Effector memory CD4-positive, alpha-beta T cell (primary cell): ENCODE data around the gene PLA2G4C.

Experiments used
- DNase-seq, 3 donors: peaks; one replicate each; pipeline ENCODE4 v3.0.0-alpha.2; 2020
- H3K27ac ChIP-seq: 2 replicates; pipeline ENCODE4 v1.7.0; 2013; ENCODE audit warnings: mild to moderate bottlenecking, low read length, moderate library complexity; ENCODE audit not compliant: insufficient read depth, poor library complexity, severe bottlenecking
- H3K27me3 ChIP-seq: replicated peaks from 2 replicates; pipeline ENCODE4 v1.7.0; 2013; ENCODE audit warnings: mild to moderate bottlenecking, low read length; ENCODE audit not compliant: insufficient read depth, control insufficient read depth, poor library complexity, severe bottlenecking
- H3K36me3 ChIP-seq: 2 replicates; pipeline ENCODE4 v1.7.0; 2013; ENCODE audit warnings: mild to moderate bottlenecking, low read length, moderate library complexity; ENCODE audit not compliant: control insufficient read depth, insufficient read depth
- H3K4me1 ChIP-seq: 2 replicates; pipeline ENCODE4 v1.7.0; 2013; ENCODE audit warnings: low read length, mild to moderate bottlenecking; ENCODE audit not compliant: control insufficient read depth, insufficient read depth, poor library complexity, severe bottlenecking
- H3K4me3 ChIP-seq: 2 replicates; pipeline ENCODE4 v1.7.0; 2013; ENCODE audit warnings: low read length, low read depth, mild to moderate bottlenecking; ENCODE audit not compliant: insufficient read depth, poor library complexity, severe bottlenecking
- H3K9me3 ChIP-seq: 2 replicates; pipeline ENCODE4 v1.7.0; 2013; ENCODE audit warnings: mild to moderate bottlenecking, low read length, moderate library complexity; ENCODE audit not compliant: control insufficient read depth

PLA2G4C gene

DNA sequence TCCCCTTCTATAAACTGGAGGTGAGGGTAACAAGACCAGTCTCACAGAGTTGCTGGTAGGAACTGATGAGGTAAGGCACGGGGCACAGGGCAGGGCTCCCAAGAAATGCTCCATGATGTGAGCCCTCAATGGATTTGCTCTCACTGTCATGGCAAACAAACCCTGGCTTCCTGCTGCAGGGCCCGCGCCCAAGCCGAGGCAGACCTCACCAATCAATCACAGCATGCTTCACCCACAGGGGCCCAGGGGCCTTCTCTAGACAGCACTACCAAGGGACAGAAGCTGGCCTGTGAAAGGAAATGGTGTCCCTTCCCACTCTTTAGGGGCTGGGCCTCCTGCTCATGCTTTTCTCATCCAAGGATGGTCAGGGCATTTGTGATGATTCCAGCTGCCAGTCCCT is 25.9 kb upstream of the PLA2G4C start:
- Histone ChIP-seq H3K4me3 (no peak overlapping the region), H3K4me1 (no peaks in the 10 kb centered on the region), H3K9me3 (no peaks in the 10 kb centered on the region), H3K27ac (no peak overlapping the region), H3K27me3 (no peaks in the 10 kb centered on the region), H3K36me3 (peaks cover 14% of the 10 kb centered on the region)
- DNase-seq: no peak

GRCh38 chr19:48135411-48135810 is 24.8 kb upstream of the PLA2G4C start:
- DNase-seq: no peak
- H3K4me1 ChIP-seq: no peaks in the 10 kb centered on the region
- H3K27ac ChIP-seq: no peak overlapping the region
- H3K4me3 ChIP-seq: no peak overlapping the region
- H3K36me3 ChIP-seq: peaks cover 19% of the 10 kb centered on the region
- H3K9me3 ChIP-seq: no peaks in the 10 kb centered on the region
- H3K27me3 ChIP-seq: no peaks in the 10 kb centered on the region

- no peak for DNase-seq
- no peak overlapping the region for H3K27ac ChIP-seq
- H3K4me1 ChIP-seq: no peaks in the 10 kb centered on the region
- no peaks in the 10 kb centered on the region for H3K27me3 ChIP-seq
- no peak overlapping the region for H3K4me3 ChIP-seq
- H3K9me3 ChIP-seq: no peaks in the 10 kb centered on the region
- peaks cover 28% of the 10 kb centered on the region for H3K36me3 ChIP-seq
Observed at GRCh38 chr19:48133094-48133493, 22.5 kb upstream of the PLA2G4C start.

GRCh38 chr19:48127561-48127960 is 16.9 kb upstream of the PLA2G4C start:
- H3K36me3 ChIP-seq: peaks cover 52% of the 10 kb centered on the region
- DNase-seq: no peak
- no peaks in the 10 kb centered on the region for H3K9me3 ChIP-seq
- no peaks in the 10 kb centered on the region for H3K27me3 ChIP-seq
- no peak overlapping the region for H3K27ac ChIP-seq
- H3K4me1 ChIP-seq: no peaks in the 10 kb centered on the region
- no peak overlapping the region for H3K4me3 ChIP-seq

DNA sequence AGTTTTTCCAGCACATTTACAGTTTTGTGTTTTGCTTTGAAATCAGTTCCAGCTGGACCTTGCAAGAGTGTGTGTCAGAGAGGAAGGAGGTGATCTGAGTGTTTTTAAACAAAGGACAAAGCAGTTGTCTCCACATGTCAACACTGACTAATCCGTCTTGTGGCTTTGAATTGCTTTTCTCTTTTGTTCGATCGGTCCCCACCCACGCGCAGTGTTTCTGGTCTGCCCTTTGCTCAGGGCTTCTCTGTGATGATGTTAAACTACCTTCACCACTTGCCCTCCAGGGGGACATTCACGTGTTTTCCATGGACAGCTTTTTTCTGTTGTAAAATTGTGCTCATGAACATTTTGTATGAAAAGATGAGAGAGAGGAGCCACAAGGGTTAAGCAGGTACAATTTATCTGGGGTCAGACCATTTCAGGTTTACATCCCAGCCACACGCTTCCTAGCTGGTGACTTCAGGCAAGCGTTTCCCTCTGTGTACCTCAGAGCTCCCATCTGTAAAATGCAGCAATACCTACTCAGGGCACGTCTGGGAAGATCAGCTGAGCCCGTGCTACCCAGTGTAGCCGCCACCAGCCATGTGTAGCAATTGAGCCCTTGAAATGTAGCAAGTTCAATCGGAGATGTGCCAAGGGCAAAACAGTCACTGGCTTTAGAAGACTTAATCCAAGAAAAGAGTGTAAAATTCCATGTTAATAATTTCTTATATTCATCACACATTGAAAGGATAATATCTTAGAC is 13.5 kb upstream of the PLA2G4C start:
- Histone ChIP-seq H3K36me3 (peaks cover 49% of the 10 kb centered on the region), H3K9me3 (no peaks in the 10 kb centered on the region), H3K27me3 (no peaks in the 10 kb centered on the region), H3K4me3 (no peak overlapping the region), H3K27ac (no peak overlapping the region), H3K4me1 (no peaks in the 10 kb centered on the region)
- DNase-seq: no peak

DNA sequence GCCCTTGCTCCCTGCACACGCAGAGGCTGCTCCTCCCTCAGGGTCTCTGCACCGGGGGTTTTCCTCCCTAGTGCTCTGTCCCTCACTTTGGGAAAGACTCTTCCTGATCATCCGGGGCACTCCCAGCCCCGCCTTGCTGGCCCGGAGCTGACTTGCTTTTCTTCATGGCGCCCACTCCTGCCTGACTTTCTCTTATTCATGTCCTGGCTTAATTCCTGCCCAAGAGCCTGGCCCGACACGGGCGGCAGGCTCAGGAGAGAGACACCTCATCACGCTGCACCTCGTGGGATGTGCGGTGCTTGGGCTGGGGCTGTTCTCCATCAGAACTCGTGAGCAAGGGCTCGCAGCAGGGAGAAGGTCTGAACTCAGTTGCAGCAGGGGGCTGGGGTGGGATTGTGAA is 11.8 kb upstream of the PLA2G4C start:
- H3K4me1 ChIP-seq: no peaks in the 10 kb centered on the region
- no peaks in the 10 kb centered on the region for H3K27me3 ChIP-seq
- H3K4me3 ChIP-seq: no peak overlapping the region
- H3K36me3 ChIP-seq: peaks cover 43% of the 10 kb centered on the region
- no peak overlapping the region for H3K27ac ChIP-seq
- no peak for DNase-seq
- no peaks in the 10 kb centered on the region for H3K9me3 ChIP-seq

DNA sequence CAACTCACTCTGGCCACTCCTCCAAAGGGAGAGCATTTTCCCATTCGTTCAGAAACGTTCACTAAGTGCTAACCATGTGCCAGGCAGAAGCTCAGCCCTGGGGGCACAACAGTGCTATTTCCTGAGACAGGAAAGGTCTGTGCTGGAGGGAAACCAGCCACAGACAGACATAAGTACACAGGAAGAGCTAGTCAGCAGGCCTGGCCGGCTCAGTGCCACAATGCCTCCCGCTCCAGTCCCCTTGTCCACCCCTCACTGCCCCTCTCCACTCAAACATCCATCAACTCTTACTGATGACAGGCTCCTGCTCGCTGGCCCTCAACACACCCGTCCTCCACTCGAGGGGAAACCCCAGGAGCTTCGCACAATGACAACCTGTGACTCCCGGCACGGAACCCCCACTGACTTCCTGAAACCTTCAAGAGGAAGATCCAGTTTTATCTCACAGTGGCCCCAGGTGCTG is 11.3 kb upstream of the PLA2G4C start:
- Histone ChIP-seq H3K36me3 (peaks cover 39% of the 10 kb centered on the region), H3K27ac (no peak overlapping the region), H3K9me3 (no peaks in the 10 kb centered on the region), H3K4me1 (no peaks in the 10 kb centered on the region), H3K4me3 (no peak overlapping the region), H3K27me3 (no peaks in the 10 kb centered on the region)
- DNase-seq: no peak

GRCh38 chr19:48121066-48121465 is 10.4 kb upstream of the PLA2G4C start:
- no peak for DNase-seq
- Histone ChIP-seq H3K27ac (no peak overlapping the region), H3K36me3 (peaks cover 38% of the 10 kb centered on the region), H3K27me3 (no peaks in the 10 kb centered on the region), H3K4me3 (no peak overlapping the region), H3K9me3 (no peaks in the 10 kb centered on the region), H3K4me1 (no peaks in the 10 kb centered on the region)

DNA sequence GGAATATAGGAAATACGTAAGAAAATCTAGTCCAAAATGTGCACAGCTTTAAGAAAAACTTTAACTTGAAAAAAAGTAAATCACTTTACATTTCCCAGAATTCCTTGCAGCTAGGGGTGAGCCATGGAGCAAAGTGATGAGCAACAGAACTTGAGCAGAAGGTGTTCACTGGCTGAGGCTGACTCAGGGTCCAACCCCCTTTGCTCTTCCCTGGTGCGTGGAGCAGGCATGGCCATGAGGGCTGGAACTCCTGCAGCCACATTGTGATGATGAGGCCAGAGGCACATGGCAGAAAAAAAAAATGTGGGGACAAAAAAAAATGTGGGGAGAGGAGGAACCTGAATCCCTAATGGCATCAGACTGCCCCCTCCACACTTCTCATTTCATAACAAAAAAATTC is 9.9 kb upstream of the PLA2G4C start:
- Histone ChIP-seq H3K27me3 (no peaks in the 10 kb centered on the region), H3K9me3 (no peaks in the 10 kb centered on the region), H3K27ac (no peak overlapping the region), H3K4me1 (no peaks in the 10 kb centered on the region), H3K4me3 (no peak overlapping the region), H3K36me3 (peaks cover 38% of the 10 kb centered on the region)
- DNase-seq: no peak

DNA sequence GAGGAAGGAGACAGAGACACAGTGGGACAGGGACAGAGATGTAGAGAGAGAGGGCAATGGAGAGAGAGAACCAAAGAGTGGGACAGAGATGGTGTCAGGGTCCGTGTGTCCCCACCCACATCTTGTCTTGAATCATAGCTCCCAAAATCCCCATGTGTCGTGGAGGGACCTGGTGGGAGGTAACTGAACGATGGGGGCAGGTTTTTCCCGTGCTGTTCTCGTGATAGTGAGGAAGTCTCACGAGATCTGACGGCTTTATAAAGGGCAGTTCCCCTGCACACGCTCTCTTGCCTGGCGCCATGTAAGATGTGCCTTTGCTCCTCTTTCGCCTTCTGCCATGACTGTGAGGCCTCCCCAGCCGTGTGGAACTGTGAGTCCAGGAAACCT is 7.5 kb upstream of the PLA2G4C start:
- no peak for DNase-seq
- Histone ChIP-seq H3K9me3 (no peaks in the 10 kb centered on the region), H3K4me1 (no peaks in the 10 kb centered on the region), H3K36me3 (peaks cover 25% of the 10 kb centered on the region), H3K27ac (no peak overlapping the region), H3K27me3 (no peaks in the 10 kb centered on the region), H3K4me3 (no peak overlapping the region)
